Thyroid gland (tissue), 4 donors: ENCODE measurements around the gene SLC25A24.
"Not testable (repeated sequence)": the region's sequence is repeated elsewhere in the genome, so short reads cannot be mapped to it uniquely, and the experiment has no call there.

Experiments used
- CTCF ChIP-seq, 6 experiments: fragments of 200-600 bp in 3 of 6; fragments of 450-650 bp in 3 of 6; sonication (generic) in 3 of 6; IDR thresholded peaks; one replicate each; pipeline ENCODE4 v1.5.1; 2016 to 2019; ENCODE audit warnings: antibody characterized with exemption in 6 of 6, mild to moderate bottlenecking in 2 of 6, inconsistent platforms in 1 of 6, moderate library complexity in 1 of 6
- POLR2A ChIP-seq, 2 donors: fragments of 450-650 bp; IDR thresholded peaks; one replicate each; pipeline ENCODE4 v1.6.1; 2017; ENCODE audit warnings: antibody characterized with exemption in 2 of 2, mild to moderate bottlenecking in 2 of 2, moderate library complexity in 1 of 2

GRCh38 chr1:108239426-108239825 is 39.3 kb upstream of the SLC25A24 start:
- TF ChIP-seq CTCF, POLR2A (IDR thresholded peaks at IDR 0.05): not testable (repeated sequence)
